Heart right ventricle (tissue), 16 donors: Measurements from ENCODE around the gene NMRK2. TPM values are rescaled to one million over a fixed set of nuclear protein-coding genes. Genes with fewer than 3 reads are reported as not detected.

ENCODE experiments used
- ATAC-seq, 8 donors: fragments of 200-7000 bp; cut with Tn5 transposase; one replicate each; pipeline ENCODE4 v1.9.1; 2020; ENCODE audit warnings: mild to moderate bottlenecking in 8 of 8, moderate library complexity in 8 of 8, moderate number of reproducible peaks in 1 of 8
- DNase-seq, 2 donors: peaks; one replicate each; pipeline ENCODE4 v3.0.0-alpha.2; 2020
- H3K27ac ChIP-seq, 10 donors: fragments of 200-600 bp; sonication (generic) in 2 of 10; one replicate each; pipeline versions ENCODE4 v1.5.0 to v1.8.0; 2020 to 2022; ENCODE audit warnings: mild to moderate bottlenecking in 3 of 10
- H3K27me3 ChIP-seq, 7 donors: fragments of 200-600 bp; one replicate each; pipeline ENCODE4 v1.8.0; 2021 to 2022; ENCODE audit warnings: mild to moderate bottlenecking in 2 of 7
- H3K36me3 ChIP-seq, 9 donors: fragments of 200-600 bp; sonication (generic) in 1 of 9; one replicate each; pipeline versions ENCODE4 v1.5.0 to v1.8.0; 2020 to 2022; ENCODE audit warnings: mild to moderate bottlenecking in 2 of 9
- H3K4me1 ChIP-seq, 9 donors: fragments of 200-600 bp; sonication (generic) in 1 of 9; one replicate each; pipeline versions ENCODE4 v1.5.0 to v1.8.0; 2020 to 2022; ENCODE audit warnings: mild to moderate bottlenecking in 4 of 9
- H3K4me3 ChIP-seq, 10 donors: fragments of 200-600 bp; sonication (generic) in 2 of 10; one replicate each; pipeline versions ENCODE4 v1.5.0 to v1.8.0; 2020 to 2022; ENCODE audit warnings: mild to moderate bottlenecking in 7 of 10, moderate library complexity in 2 of 10
- H3K9me3 ChIP-seq, 11 donors: fragments of 200-600 bp in 10 of 11; sonication (generic) in 2 of 11; one replicate each; pipeline versions ENCODE4 v1.5.0 to v1.8.0; 2013 to 2022; ENCODE audit warnings: mild to moderate bottlenecking in 2 of 11, control low read depth in 1 of 11, moderate library complexity in 1 of 11
- CTCF ChIP-seq, 9 donors: fragments of 200-600 bp; sonication (generic) in 2 of 9; IDR thresholded peaks; one replicate each; pipeline versions ENCODE4 v1.5.0 to v1.8.0; 2021 to 2022; ENCODE audit warnings: antibody characterized with exemption in 9 of 9, mild to moderate bottlenecking in 5 of 9, moderate library complexity in 1 of 9
- WGBS, 2 donors: extraction: QIAGEN DNeasy Blood & Tissue Kit; methylation state at CpG; one replicate each; pipeline ENCODE4 v1.1.7; 2013; ENCODE audit warnings: inconsistent platforms in 1 of 2; 5-methylcytosine and 5-hydroxymethylcytosine counted together
- intact Hi-C, 10 donors: fragments of 100-400 bp; cut with DNase I; formaldehyde crosslinking; loops; one replicate each; pipeline versions ENCODE4 v1.11.1 to v1.14.2; 2022
- polyA plus RNA-seq, 2 donors: library from polyadenylated mRNA; stranded (reverse); fragments of 200-250 nt; gene quantifications; one replicate each; pipeline ENCODE4 v1.2.3, GENCODE V29; 2013
- total RNA-seq, 10 donors: library from RNA; stranded (reverse); fragmentation: NEBNext Ultra II Directional in 3 of 10; extraction: Animal tissue kit (Norgen Biotek cat#: 25700) in 3 of 10; gene quantifications; one replicate each; pipeline versions ENCODE4 v1.2.1 to v1.2.4, GENCODE V29; 2021 to 2023
- donor health status: Arrhythmogenic right ventricular cardiomyopathy.
- donor health status: ischemic (EF 13 %, LVEDD 7.1; RV severe dilation, severe dysfunction).
- donor health status: healthy with polysubstance abuse.
- donor health status: DM: no; HTN: yes; CAD: no.
- donor health status: DM: no; HTN: no; CAD: no.
- donor health status: ischemic (EF 25% LVEDD 6.9; RV normal size, moderate dysfunction).
- donor health status: ischemic (EF 25% LVEDD 5.7; RV mildly dilated, moderate dysfunction).
- donor health status: healthy.
- donor health status: DM: yes; HTN: yes; CAD: no.
- donor health status: Ischemic cardiomyopathy.
- donor health status: ischemic (EF 35%, LVEDD 5.7; RV mildly dilated, moderate dysfunction).
- donor health status: nonischemic (EF 11% LVEDD 7.7; RV severe dilation, severe dysfunction).
- donor health status: DM: yes; HTN: yes; CAD: no.
- donor health status: PGD.
- donor health status: ischemic (EF 29% LVEDD 5.4; RV normal size, mild dysfunction).
- donor health status: nonischemic (EF 23%, LVEDD 6.1; RV moderate dilation, normal function).

NMRK2 gene
- total and polyA plus RNA-seq, 12 donors, result 241 to 2,570 (median 741) TPM

GRCh38 chr19:3910105-3910504, 22.8 kb upstream of the NMRK2 start:
- H3K36me3 ChIP-seq, result no peaks in the 10 kb centered on the region
- no peak for DNase-seq
- no peak for ATAC-seq
- TF ChIP-seq CTCF (IDR thresholded peaks at IDR 0.05), result no peak
- no peak overlapping the region for H3K4me3 ChIP-seq
- no peak overlapping the region for H3K27ac ChIP-seq
- intact Hi-C loops, result no loop called here
- peaks cover 0 to 19% (median 8%) of the 10 kb centered on the region in 11 donors for H3K9me3 ChIP-seq
- no peaks in the 10 kb centered on the region for H3K4me1 ChIP-seq
- no peaks in the 10 kb centered on the region for H3K27me3 ChIP-seq
- 100% methylated on average over 1 of the region's 1 CpG for WGBS, 2 donors

- ATAC-seq, result no peak
- Histone ChIP-seq H3K4me1 (no peaks in the 10 kb centered on the region), H3K27ac (no peak overlapping the region), H3K36me3 (no peaks in the 10 kb centered on the region), H3K9me3 (peaks cover 0 to 22% (median 8%) of the 10 kb centered on the region in 11 donors), H3K4me3 (no peak overlapping the region), H3K27me3 (no peaks in the 10 kb centered on the region)
- intact Hi-C loops, result no loop called here
- no peak for DNase-seq
- WGBS, 2 donors, result 73 to 74% methylated on average over 8 to 9 of the region's 9 CpGs
- no peak for TF ChIP-seq CTCF (IDR thresholded peaks at IDR 0.05)
Measured at GRCh38 chr19:3914199-3914598, 18.7 kb upstream of the NMRK2 start.

GRCh38 chr19:3916033-3916432, 16.8 kb upstream of the NMRK2 start:
- Histone ChIP-seq H3K27ac (no peak overlapping the region), H3K27me3 (no peaks in the 10 kb centered on the region), H3K4me3 (no peak overlapping the region), H3K9me3 (peaks cover 0 to 12% (median 0%) of the 10 kb centered on the region in 11 donors), H3K36me3 (no peaks in the 10 kb centered on the region), H3K4me1 (no peaks in the 10 kb centered on the region)
- no peak for DNase-seq
- intact Hi-C loops, result no loop called here
- no peak for ATAC-seq
- 92 to 96% methylated on average over 5 of the region's 5 CpGs for WGBS, 2 donors
- TF ChIP-seq CTCF (IDR thresholded peaks at IDR 0.05), result no peak

GRCh38 chr19:3919793-3920192, 13.1 kb upstream of the NMRK2 start:
- Histone ChIP-seq H3K4me3 (no peak overlapping the region), H3K4me1 (no peaks in the 10 kb centered on the region), H3K27me3 (no peaks in the 10 kb centered on the region), H3K27ac (no peak overlapping the region), H3K36me3 (no peaks in the 10 kb centered on the region), H3K9me3 (peaks cover 0 to 35% (median 10%) of the 10 kb centered on the region in 11 donors)
- no peak for DNase-seq
- WGBS, 2 donors, result 94 to 96% methylated on average over 8 of the region's 8 CpGs
- intact Hi-C loops, result no loop called here
- no peak for TF ChIP-seq CTCF (IDR thresholded peaks at IDR 0.05)
- no peak for ATAC-seq
